BLaER1 treated with 17β-estradiol and CSF1 and Interleukin-3, amounts not matched to agents 10 nM and 100 nM (cell line): Measurements from ENCODE around the gene PLCB1.

Experiments
- H3K27ac ChIP-seq, 11 experiments: shearing (Covaris generic); formaldehyde crosslinking; 2 replicates each; pipeline ENCODE4 v1.8.1; 2022
- H3K27me3 ChIP-seq, 11 experiments: shearing (Covaris generic); formaldehyde crosslinking; 2 replicates each; pipeline ENCODE4 v1.8.1; 2022
- H3K36me3 ChIP-seq, 11 experiments: shearing (Covaris generic); formaldehyde crosslinking; 2 replicates each; pipeline ENCODE4 v1.8.1; 2022
- H3K4me1 ChIP-seq, 10 experiments: shearing (Covaris generic); formaldehyde crosslinking; 2 replicates each; pipeline ENCODE4 v1.8.1; 2022
- H3K4me2 ChIP-seq, 11 experiments: shearing (Covaris generic); formaldehyde crosslinking; 2 replicates each; pipeline ENCODE4 v1.8.1; 2022
- H3K4me3 ChIP-seq, 10 experiments: shearing (Covaris generic); formaldehyde crosslinking; 2 replicates each; pipeline ENCODE4 v1.8.1; 2022
- H3K9ac ChIP-seq, 11 experiments: shearing (Covaris generic); formaldehyde crosslinking; 2 replicates each; pipeline ENCODE4 v1.8.1; 2022
- H3K9me3 ChIP-seq, 11 experiments: shearing (Covaris generic); formaldehyde crosslinking; replicated peaks in 1 of 11; 2 replicates each; pipeline ENCODE4 v1.8.1; 2022
- H4K20me1 ChIP-seq, 11 experiments: shearing (Covaris generic); formaldehyde crosslinking; 2 replicates each; pipeline ENCODE4 v1.8.1; 2022
- Cebpa-rat ChIP-seq, 11 experiments: shearing (Covaris generic); IDR thresholded peaks; 2 replicates each; pipeline ENCODE4 v1.8.1; 2022

PLCB1 gene

DNA sequence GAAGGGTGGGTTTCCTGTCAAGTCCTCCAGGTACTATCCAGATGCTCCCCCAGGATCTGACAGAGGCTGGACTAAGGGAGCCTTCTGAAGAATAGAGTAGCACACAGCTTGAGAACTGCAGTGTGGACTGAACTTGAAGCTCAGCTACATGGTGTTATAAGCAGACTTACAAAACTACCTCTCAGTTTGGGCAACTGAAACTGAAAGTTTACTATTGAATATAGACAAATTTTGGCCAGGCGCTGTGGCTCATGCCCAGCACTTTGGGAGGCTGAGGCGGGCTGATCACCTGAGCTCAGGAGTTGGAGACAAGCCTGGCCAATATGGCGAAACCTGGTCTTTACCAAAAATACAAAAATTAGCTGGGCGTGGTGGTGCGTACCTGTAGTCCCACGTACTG is 348.5 kb downstream of the PLCB1 start:
- H3K36me3 ChIP-seq = no peaks in the 10 kb centered on the region; a peak in 1 of 22 replicates
- no peak overlapping the region for H3K9ac ChIP-seq
- no peak overlapping the region for H3K4me3 ChIP-seq
- no peak overlapping the region for H3K4me2 ChIP-seq
- H3K4me1 ChIP-seq = peaks cover 8 to 22% (median 16%) of the 10 kb centered on the region in 10 experiments
- no peaks in the 10 kb centered on the region for H3K27me3 ChIP-seq
- no peak for TF ChIP-seq Cebpa-rat (IDR thresholded peaks at IDR 0.05)
- no peaks in the 10 kb centered on the region for H4K20me1 ChIP-seq
- peaks cover 4 to 31% (median 14%) of the 10 kb centered on the region in 11 experiments; a peak in 20 of 22 replicates for H3K9me3 ChIP-seq
- H3K27ac ChIP-seq = no peak overlapping the region

DNA sequence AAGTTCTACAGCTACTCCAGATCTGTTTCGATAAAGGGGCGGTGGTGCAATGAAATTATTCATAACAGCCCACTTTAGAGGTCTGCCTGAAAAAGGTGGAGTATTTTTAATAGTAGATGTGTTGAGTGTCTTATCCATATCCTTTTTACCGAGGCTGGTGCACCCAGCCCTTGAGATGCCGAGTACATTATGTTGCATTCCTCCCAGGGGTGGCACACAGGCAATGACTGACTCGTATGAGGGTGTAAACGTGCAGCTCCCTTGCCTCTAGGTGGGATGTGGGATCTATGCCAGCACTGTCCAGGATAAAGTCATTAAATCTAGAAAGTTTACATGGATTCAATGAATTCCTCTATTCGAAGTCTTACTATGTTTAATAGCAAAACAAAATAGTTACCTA is 355.6 kb downstream of the PLCB1 start:
- Histone ChIP-seq H4K20me1 (no peaks in the 10 kb centered on the region), H3K4me3 (no peak overlapping the region), H3K36me3 (no peaks in the 10 kb centered on the region; a peak in 1 of 22 replicates), H3K9ac (no peak overlapping the region), H3K27ac (no peak overlapping the region), H3K9me3 (peaks cover 12 to 26% (median 17%) of the 10 kb centered on the region in 11 experiments; a peak in 21 of 22 replicates), H3K4me1 (peaks cover 0 to 7% (median 0%) of the 10 kb centered on the region in 10 experiments; a peak in 4 of 20 replicates), H3K27me3 (no peaks in the 10 kb centered on the region), H3K4me2 (no peak overlapping the region)
- no peak for TF ChIP-seq Cebpa-rat (IDR thresholded peaks at IDR 0.05)

DNA sequence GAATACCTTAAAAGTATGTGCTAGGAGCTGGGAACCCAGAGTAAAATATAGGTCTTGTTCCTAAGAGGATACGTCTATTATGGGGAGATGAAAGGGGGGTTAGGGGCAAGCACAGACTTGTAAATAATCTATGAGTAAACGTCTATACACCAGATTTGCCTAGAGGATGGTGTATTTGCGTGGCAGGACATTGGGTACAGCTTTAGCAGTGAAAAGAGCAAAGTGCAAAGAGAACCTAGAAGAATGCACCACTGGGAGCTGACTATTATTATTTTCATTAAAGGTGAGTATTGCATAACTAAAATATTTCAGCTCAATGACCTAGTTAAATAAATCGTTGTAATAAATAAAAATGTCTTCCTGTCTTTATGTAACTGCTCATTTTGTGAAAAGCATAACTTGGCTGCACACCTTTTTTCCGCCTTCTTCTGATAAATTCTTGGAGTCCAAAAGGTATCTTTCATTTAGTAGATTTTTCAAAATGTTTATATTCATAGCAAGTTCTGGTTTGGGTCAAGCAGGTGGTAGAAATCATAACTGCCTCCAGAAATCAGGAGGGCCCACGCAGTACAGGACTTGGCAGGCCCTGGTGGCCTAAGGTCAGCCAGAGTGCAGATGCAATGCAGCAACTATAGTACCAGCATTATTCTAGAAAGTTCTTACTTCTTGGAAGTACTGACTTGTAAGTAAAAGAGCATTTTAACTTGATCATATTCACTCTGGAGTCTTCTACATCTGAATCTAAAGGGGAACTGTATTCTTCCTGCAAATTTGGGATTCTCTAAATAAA is 357.2 kb downstream of the PLCB1 start:
- H3K4me1 ChIP-seq = peaks cover 0 to 13% (median 2%) of the 10 kb centered on the region in 10 experiments; a peak in 11 of 20 replicates
- H3K4me3 ChIP-seq = no peak overlapping the region
- no peak overlapping the region for H3K27ac ChIP-seq
- no peaks in the 10 kb centered on the region for H4K20me1 ChIP-seq
- peaks cover 11 to 24% (median 17%) of the 10 kb centered on the region in 11 experiments; a peak in 21 of 22 replicates for H3K9me3 ChIP-seq
- no peak overlapping the region for H3K9ac ChIP-seq
- H3K36me3 ChIP-seq = no peaks in the 10 kb centered on the region; a peak in 1 of 22 replicates
- H3K27me3 ChIP-seq = no peaks in the 10 kb centered on the region
- H3K4me2 ChIP-seq = no peak overlapping the region
- TF ChIP-seq Cebpa-rat (IDR thresholded peaks at IDR 0.05) = no peak

DNA sequence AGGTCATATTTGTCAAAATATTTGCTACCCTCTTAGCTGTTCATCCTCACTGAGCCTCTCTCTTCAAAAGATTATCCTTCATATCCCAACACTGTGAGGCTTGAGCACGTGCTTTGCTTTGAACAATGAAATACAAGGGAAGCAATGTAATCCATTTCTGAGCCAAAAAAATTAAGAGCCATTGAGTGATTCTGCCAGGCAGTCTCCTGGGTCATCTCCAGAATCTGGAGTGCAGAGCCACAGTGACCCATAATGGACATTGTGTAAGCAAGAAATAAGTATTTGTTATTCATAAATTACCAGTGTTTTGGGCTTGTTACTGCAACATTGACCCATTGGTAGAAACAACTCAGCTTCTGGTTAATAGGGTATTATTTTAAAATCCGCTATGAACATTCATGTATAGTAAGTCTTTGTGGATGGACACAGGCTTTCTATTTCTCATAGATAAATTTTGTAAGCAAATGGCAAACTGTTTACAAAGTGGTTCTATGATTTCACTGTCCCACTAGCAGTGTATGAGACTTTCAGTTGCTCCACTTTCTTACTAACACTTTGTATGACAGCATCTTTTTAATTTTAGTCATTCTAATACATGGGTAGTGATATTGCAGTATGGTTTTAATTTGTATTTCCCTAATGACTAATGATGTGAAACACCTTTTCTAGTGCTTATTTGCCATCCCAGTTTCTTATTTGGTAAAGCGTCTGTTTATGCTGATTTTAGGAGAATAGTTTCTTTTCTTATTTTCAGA is 358.2 kb downstream of the PLCB1 start:
- Histone ChIP-seq H3K4me3 (no peak overlapping the region), H3K9me3 (peaks cover 10 to 17% (median 11%) of the 10 kb centered on the region in 11 experiments; a peak in 21 of 22 replicates)

DNA sequence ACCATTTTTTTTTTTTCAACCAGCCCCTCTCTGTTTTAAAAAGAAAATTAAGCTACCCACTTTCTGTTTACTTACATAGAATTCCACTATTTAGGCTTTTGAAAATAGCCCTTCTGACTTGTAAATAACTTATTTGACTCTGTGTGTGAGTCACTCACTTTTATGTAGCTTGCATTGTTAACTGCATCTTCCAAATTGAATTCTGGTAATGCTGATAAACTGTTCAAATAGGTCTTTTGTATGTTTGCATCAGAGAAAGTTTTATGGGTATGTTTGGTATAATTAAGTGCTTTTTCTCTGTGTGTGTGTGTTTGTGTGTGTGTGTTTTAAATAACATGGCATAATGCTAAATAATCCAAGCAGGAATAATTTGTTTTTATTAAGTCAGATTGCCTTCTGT is 360.1 kb downstream of the PLCB1 start:
- H3K4me1 ChIP-seq = peaks cover 0 to 14% (median 8%) of the 10 kb centered on the region in 10 experiments; a peak in 10 of 20 replicates
- H4K20me1 ChIP-seq = no peaks in the 10 kb centered on the region
- no peaks in the 10 kb centered on the region for H3K27me3 ChIP-seq
- no peak overlapping the region for H3K27ac ChIP-seq
- no peak overlapping the region for H3K9ac ChIP-seq
- H3K4me2 ChIP-seq = no peak overlapping the region
- H3K4me3 ChIP-seq = no peak overlapping the region
- TF ChIP-seq Cebpa-rat (IDR thresholded peaks at IDR 0.05) = no peak
- H3K36me3 ChIP-seq = no peaks in the 10 kb centered on the region
- peaks cover 0 to 15% (median 12%) of the 10 kb centered on the region in 11 experiments; a peak in 11 of 22 replicates for H3K9me3 ChIP-seq

More for the DNA sequence above, 358.2 kb downstream of the PLCB1 start:
- Histone ChIP-seq H3K36me3 (no peaks in the 10 kb centered on the region; a peak in 1 of 22 replicates), H3K9ac (no peak overlapping the region), H3K27ac (no peak overlapping the region), H3K4me2 (no peak overlapping the region), H3K27me3 (no peaks in the 10 kb centered on the region), H3K4me1 (peaks cover 0 to 14% (median 8%) of the 10 kb centered on the region in 10 experiments; a peak in 10 of 20 replicates), H4K20me1 (no peaks in the 10 kb centered on the region)
- no peak for TF ChIP-seq Cebpa-rat (IDR thresholded peaks at IDR 0.05)

DNA sequence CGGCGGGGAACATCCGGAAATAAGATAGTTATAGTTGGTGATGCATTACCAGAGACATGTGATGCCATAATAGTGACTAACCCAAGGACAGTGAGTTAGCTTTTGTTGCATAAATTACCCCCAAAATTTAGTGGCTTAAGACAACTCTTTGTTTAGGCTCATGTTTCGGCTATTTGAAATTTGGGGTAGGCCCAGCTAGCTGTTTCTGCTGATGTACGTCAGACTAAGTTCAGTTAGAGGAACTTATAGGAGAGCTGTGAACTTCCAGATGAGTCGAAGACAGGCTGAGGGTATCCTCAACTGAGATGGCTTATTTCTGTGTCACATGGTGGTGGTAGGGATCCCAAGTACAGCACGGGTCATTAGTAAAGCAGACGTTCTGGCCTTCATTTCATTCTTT is 366.5 kb downstream of the PLCB1 start:
- TF ChIP-seq Cebpa-rat (IDR thresholded peaks at IDR 0.05) = no peak

DNA sequence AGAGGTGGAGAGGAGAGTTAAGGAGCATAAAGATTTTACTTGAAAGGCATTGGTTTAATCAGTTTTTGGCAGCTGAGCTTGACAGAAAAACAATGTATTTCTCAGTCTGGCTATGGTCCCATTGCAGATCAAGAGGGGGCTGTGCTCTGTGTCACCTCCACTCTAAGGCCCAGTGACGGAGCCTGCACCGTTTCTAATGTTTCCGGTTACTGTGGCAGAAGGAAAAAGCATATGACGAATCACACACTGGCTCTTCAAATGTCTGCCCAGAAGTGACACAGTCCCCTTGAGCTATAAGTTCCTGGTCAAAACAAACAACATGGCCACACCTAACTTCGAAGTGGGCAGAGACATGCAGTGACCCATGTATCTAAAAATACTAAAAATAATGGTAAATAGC is 372.0 kb downstream of the PLCB1 start:
- no peak for TF ChIP-seq Cebpa-rat (IDR thresholded peaks at IDR 0.05)
- Histone ChIP-seq H3K27ac (no peak overlapping the region), H3K9ac (no peak overlapping the region), H3K4me2 (no peak overlapping the region), H3K36me3 (peaks cover 0 to 8% (median 0%) of the 10 kb centered on the region in 11 experiments; a peak in 3 of 22 replicates), H3K4me3 (no peak overlapping the region), H3K27me3 (no peaks in the 10 kb centered on the region), H3K4me1 (peaks cover 0 to 9% (median 7%) of the 10 kb centered on the region in 10 experiments; a peak in 10 of 20 replicates), H3K9me3 (peaks cover 12 to 33% (median 15%) of the 10 kb centered on the region in 11 experiments; a peak in 18 of 22 replicates), H4K20me1 (no peaks in the 10 kb centered on the region)

More for the DNA sequence above, 366.5 kb downstream of the PLCB1 start:
- H3K4me3 ChIP-seq = no peak overlapping the region
- H4K20me1 ChIP-seq = no peaks in the 10 kb centered on the region
- H3K9ac ChIP-seq = peak overlapping the region in 3 of 11 experiments; percentile 30 to 37 (median 32); a peak in 5 of 22 replicates
- H3K9me3 ChIP-seq = peaks cover 0 to 24% (median 17%) of the 10 kb centered on the region in 11 experiments; a peak in 13 of 22 replicates
- H3K27me3 ChIP-seq = no peaks in the 10 kb centered on the region
- peaks cover 0 to 36% (median 21%) of the 10 kb centered on the region in 10 experiments; a peak in 15 of 20 replicates for H3K4me1 ChIP-seq
- H3K27ac ChIP-seq = peak overlapping the region in 8 of 11 experiments; percentile 20 to 75 (median 62); a peak in 14 of 22 replicates
- H3K4me2 ChIP-seq = peak overlapping the region in 10 of 11 experiments; percentile 24 to 60 (median 41); a peak in 17 of 22 replicates
- H3K36me3 ChIP-seq = peaks cover 0 to 8% (median 0%) of the 10 kb centered on the region in 11 experiments; a peak in 2 of 22 replicates

DNA sequence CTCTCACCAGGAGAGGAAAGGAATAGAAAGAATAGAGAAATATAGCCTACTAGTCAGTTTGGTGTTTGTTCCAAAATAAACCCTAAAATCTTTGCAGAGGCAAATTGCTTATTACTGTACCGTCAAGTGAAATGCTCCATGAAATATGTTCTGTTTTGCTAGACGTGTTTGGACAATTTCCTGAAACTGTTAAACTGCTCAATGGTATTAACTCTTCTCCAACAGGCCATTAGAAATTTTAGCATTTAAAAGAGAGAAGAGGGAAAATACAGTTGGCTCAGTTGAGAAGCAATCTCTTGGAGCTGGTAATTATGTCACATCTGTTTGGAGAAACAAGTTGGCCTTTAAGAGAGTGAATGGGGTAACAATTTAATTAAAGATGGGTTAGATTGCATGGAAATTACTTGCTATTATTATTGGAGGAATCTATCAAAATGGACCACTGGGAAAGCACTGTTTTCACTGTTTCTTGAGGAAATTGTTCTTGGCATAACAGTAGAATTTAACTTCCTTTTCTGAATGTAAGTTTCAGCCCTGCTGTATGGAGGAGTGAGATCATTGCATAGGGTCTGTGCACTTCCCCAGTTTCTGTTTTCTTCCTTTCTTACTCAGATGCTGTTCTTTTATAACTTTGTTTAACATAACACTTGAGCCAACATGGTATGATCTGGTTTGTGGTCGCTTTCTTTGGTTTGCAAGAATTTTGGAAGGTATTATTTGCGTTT is 373.6 kb downstream of the PLCB1 start:
- H3K27ac ChIP-seq = no peak overlapping the region
- H3K27me3 ChIP-seq = no peaks in the 10 kb centered on the region
- H4K20me1 ChIP-seq = no peaks in the 10 kb centered on the region
- peaks cover 12 to 35% (median 16%) of the 10 kb centered on the region in 11 experiments; a peak in 18 of 22 replicates for H3K9me3 ChIP-seq
- H3K4me2 ChIP-seq = no peak overlapping the region
- H3K4me1 ChIP-seq = peaks cover 0 to 9% (median 0%) of the 10 kb centered on the region in 10 experiments; a peak in 2 of 20 replicates
- no peak overlapping the region for H3K9ac ChIP-seq
- TF ChIP-seq Cebpa-rat (IDR thresholded peaks at IDR 0.05) = no peak
- peaks cover 0 to 8% (median 0%) of the 10 kb centered on the region in 11 experiments; a peak in 3 of 22 replicates for H3K36me3 ChIP-seq
- H3K4me3 ChIP-seq = no peak overlapping the region
